RKO (cell line): ENCODE measurements around the gene APOD.
A peak's percentile ranks its signal among the peaks of the same experiment; 100 is the strongest.

Experiments
- DNase-seq: peaks from one replicate; pipeline ENCODE4 v3.0.0-alpha.2; 2016; ENCODE audit warnings: low spot score

The APOD gene

DNA sequence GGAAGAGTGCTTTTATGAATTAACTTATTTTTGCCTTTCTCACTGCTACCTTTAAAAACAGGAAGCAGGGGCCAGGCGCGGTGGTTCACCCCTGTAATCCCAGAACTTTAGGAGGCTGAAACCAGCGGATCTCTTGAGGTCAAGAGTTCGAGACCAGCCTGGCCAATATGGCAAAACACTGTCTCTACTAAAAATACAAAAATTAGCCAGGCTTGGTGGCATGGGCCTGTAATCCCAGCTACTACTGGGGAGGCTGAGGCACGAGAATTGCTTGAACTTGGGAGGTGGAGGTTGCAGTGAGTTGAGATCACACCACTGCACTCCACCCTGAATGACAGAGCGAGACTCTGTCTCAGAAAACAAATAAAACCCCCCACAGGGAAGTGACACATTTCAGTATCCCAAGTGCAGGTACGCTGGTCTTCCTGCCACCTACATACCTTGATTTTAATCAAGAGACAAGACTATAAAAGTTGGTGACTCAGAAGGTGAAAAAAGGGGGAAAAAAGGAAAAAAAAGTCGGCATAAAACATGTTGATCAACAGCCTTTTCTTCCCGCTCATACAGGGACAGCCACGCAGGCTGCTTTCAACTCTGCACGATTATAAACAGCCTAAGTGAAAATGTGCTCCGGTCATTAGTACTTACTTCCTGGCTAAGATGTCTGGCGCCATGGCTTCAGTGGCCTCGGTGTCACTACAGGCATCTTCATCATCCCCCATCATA is 59.4 kb downstream of the APOD start:
- no peak for DNase-seq

DNA sequence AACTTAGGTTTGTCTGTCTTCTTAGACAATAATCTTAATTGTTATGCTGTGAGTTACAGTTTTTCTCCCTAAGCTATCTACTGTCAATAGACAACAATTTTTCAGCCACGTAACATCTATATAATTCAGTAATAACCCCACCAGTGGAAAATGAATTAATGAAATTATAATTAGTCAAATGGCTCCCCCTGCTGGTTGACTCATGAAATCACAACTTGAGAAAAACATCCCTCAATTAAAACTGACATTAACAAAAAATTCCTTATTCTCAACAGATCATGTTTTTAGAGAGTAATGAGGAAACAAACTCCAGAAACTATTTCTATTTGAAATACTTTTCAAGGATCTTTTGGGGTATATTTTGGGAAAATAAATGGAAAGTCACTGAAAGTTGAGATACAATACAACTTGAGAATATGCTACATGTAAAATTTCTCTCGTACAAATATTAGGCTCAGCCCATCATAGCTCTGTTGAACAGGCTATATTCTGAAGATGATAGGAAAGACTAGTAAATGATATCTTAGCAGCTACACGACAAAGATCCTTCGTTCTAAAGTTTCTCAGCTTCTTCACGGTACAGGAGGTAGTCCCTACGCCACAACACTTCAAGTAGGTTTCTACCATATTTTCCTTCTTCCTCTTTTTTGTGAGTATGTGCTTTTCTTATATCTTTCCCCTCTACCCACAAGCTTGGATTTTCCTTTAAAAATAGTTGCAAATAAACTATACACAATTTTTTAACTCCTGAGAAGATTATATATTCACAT is 61.3 kb downstream of the APOD start:
- DNase-seq: peak; percentile 53
